ENCODE data around the gene ARHGEF4. TPM values are rescaled to one million over a fixed set of nuclear protein-coding genes. Genes with fewer than 3 reads are reported as not detected.
A peak's percentile ranks its signal among the peaks of the same experiment; 100 is the strongest.
"Not testable (repeated sequence)": the region's sequence is repeated elsewhere in the genome, so short reads cannot be mapped to it uniquely, and the experiment has no call there.

ARHGEF4 gene
- total RNA-seq, 1 donor from 2014 or later, result 25.5 TPM

DNA sequence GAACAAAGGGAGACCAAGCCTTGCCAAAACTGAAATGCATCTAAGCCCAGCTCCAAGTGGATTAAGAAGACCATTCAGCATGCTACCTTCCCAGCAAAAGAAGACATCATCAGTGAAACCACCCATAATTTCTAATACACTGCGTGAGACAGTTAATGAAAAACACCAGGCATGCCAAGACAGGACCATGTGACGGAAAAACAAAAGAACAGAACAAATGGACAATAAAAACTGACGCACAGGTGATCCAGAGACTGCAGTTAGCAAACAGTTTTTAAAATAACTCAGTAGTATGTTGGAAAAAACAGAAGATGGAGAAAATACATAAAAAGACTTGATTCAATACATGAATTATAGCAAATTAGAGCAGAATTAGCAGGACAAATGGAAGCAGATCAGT, 241.3 kb downstream of the ARHGEF4 start:
- Mint-ChIP-seq H3K27me3 (ENCODE audit: low read depth) (no peaks in the 10 kb centered on the region), H3K27ac (peak overlapping the region; percentile 1), H3K4me1 (no peaks in the 10 kb centered on the region), H3K9me3 (no peaks in the 10 kb centered on the region), H3K36me3 (peaks cover 53% of the 10 kb centered on the region), H3K4me3 (no peak overlapping the region)
- no peak for TF ChIP-seq CTCF (IDR thresholded peaks at IDR 0.05; ENCODE audit: unreplicated experiment)
- no peak for DNase-seq (ENCODE audit: low spot score in 2 of 2, unreplicated experiment in 2 of 2)

DNA sequence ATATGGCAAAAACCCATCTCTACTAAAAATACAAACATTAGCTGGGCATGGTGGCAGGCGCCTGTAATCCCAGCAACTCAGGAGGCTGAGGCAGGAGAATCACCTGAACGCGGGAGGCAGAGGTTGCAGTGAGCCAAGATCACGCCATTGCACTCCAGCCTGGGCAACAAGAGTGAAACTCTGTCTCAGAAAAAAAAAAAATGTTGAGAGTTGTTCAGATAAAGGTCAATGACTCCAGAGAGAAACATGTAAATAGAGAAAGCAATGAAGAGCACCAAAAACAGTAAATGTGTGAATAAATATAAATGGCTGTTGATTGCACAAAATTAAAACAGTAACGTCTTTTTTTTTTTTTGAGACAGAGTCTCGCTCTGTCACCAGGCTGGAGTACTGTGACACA, 243.2 kb downstream of the ARHGEF4 start:
- H3K27ac Mint-ChIP-seq; H3K4me3 Mint-ChIP-seq; H3K27me3 Mint-ChIP-seq (ENCODE audit: low read depth); H3K9me3 Mint-ChIP-seq; DNase-seq (ENCODE audit: low spot score in 2 of 2, unreplicated experiment in 2 of 2); H3K4me1 Mint-ChIP-seq: not testable (repeated sequence)
- H3K36me3 Mint-ChIP-seq, result peaks cover 44% of the 10 kb centered on the region

- Mint-ChIP-seq H3K27ac (no peak overlapping the region), H3K27me3 (ENCODE audit: low read depth) (no peaks in the 10 kb centered on the region), H3K4me3 (no peak overlapping the region), H3K36me3 (peaks cover 39% of the 10 kb centered on the region), H3K9me3 (no peaks in the 10 kb centered on the region), H3K4me1 (peaks cover 7% of the 10 kb centered on the region)
- DNase-seq (ENCODE audit: low spot score in 2 of 2, unreplicated experiment in 2 of 2), result no peak
- TF ChIP-seq CTCF (IDR thresholded peaks at IDR 0.05; ENCODE audit: unreplicated experiment), result no peak
These were observed 244.5 kb downstream of the ARHGEF4 start for GRCh38 chr2:131081190-131081589.

DNA sequence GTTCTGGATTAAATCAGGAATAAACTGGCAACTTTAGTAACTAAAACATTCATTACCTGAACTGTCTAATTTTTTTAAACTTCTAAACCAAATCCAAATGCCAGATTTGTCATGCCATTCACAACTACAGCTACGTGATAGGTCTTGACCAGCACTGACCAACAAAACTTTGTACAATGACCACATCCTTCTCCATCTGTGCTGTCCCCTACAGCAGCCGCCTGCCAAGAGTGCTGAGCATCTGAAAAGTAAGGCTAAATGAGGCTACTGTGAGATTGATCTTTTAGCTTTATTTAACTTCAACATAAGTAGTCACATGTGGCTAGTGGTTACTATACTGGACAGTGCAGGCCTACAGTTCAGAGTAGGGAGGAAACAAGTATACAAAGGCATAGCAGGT, 248.9 kb downstream of the ARHGEF4 start:
- peak overlapping the region; percentile 23 for H3K27ac Mint-ChIP-seq
- H3K36me3 Mint-ChIP-seq, result peaks cover 38% of the 10 kb centered on the region
- no peaks in the 10 kb centered on the region for H3K9me3 Mint-ChIP-seq
- DNase-seq (ENCODE audit: low spot score in 2 of 2, unreplicated experiment in 2 of 2), result no peak
- H3K4me3 Mint-ChIP-seq, result no peak overlapping the region
- no peaks in the 10 kb centered on the region for H3K27me3 Mint-ChIP-seq (ENCODE audit: low read depth)
- H3K4me1 Mint-ChIP-seq, result peaks cover 7% of the 10 kb centered on the region
- TF ChIP-seq CTCF (IDR thresholded peaks at IDR 0.05; ENCODE audit: unreplicated experiment), result no peak

DNA sequence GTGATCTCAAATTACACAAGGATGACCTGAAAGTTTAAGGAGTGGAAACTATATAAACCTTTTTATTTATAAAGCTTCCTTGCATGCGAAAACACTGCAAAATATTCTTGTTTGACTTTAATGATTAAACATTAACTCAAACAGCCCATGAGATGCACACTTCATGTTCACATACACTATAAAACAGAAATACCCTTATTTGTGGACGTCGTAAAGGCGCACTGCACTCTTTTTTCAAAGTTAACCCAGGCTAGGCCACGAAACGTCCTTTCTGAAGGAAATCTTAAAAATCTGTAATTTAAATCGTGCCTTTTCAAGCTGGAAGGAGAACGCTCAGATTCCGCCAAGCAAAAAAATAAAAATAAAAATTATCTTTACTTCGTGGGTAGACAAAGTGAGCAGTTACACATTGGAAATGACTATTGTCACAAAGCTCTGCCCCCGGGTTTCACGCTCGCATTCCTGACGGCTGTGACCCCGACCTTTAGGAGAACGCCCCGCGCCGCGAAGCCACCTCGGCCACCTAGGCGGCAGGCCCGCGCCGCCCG, 255.8 kb downstream of the ARHGEF4 start:
- TF ChIP-seq CTCF (IDR thresholded peaks at IDR 0.05; ENCODE audit: unreplicated experiment), result no peak
- peak overlapping the region; percentile 76 for H3K4me3 Mint-ChIP-seq
- no peak for DNase-seq (ENCODE audit: low spot score in 2 of 2, unreplicated experiment in 2 of 2)

DNA sequence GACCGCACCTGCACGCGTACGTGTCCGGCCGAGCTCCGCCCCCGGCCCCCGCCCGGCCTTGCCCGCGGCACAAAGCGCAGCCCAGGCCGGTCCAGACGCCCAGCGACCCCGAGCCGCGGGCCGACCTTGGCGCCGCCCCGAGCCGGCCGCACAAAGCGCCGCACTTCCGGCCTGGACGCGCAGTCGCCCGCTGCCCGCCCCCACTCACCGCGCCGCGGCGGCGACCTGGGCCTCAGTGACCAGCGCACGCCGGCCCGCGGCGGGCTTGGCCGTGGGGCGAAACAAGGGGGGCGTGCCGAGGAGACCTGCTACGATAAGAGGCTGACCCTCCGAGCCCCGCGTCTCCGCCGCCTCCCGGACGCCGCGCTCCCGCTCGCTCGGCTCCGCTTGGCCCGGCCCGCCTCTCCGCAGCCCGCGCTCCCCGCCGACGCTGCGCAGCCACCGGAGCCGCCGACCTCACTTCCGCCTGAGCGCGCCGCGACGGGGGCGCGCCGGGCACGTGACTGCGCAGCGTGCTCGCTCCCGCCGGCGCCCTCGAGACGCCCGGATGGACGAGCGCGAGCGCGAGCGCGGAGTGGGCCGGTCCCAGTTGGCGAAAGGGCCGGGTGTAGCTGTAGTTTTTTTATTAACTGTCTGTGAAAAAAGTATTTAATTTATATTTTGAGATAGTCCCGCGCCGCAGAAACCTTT, 256.4 kb downstream of the ARHGEF4 start, which contains the start of gene FAM168B:
Gene FAM168B (minus strand): TSS at position 455 of the 690 bp plus-strand sequence. CDS start 10,814 bp downstream, outside the sequence.
- H3K27ac Mint-ChIP-seq, result peak within 1 kb of the TSS; percentile 99
- H3K4me1 Mint-ChIP-seq, result peaks cover 11% of the 10 kb centered on the region
- no peaks in the 10 kb centered on the region for H3K9me3 Mint-ChIP-seq
- H3K36me3 Mint-ChIP-seq, result peaks cover 6% of the 10 kb centered on the region
- peak within 1 kb of the TSS; percentile 91 for H3K4me3 Mint-ChIP-seq
- no peaks in the 10 kb centered on the region for H3K27me3 Mint-ChIP-seq (ENCODE audit: low read depth)
- TF ChIP-seq CTCF (IDR thresholded peaks at IDR 0.05; ENCODE audit: unreplicated experiment), result no peak
- peak; percentile 84 to 91 for DNase-seq (ENCODE audit: low spot score in 2 of 2, unreplicated experiment in 2 of 2)

More for the DNA sequence above, 255.8 kb downstream of the ARHGEF4 start:
- no peaks in the 10 kb centered on the region for H3K27me3 Mint-ChIP-seq (ENCODE audit: low read depth)
- no peaks in the 10 kb centered on the region for H3K9me3 Mint-ChIP-seq
- peaks cover 11% of the 10 kb centered on the region for H3K4me1 Mint-ChIP-seq
- peaks cover 10% of the 10 kb centered on the region for H3K36me3 Mint-ChIP-seq
- peak overlapping the region; percentile 92 for H3K27ac Mint-ChIP-seq

Data from mesothelial cell of epicardium (in vitro differentiated cells).